ENCODE data around the gene NPHS1.
"Not testable (repeated sequence)": the region's sequence is repeated elsewhere in the genome, so short reads cannot be mapped to it uniquely, and the experiment has no call there.

The NPHS1 gene

DNA sequence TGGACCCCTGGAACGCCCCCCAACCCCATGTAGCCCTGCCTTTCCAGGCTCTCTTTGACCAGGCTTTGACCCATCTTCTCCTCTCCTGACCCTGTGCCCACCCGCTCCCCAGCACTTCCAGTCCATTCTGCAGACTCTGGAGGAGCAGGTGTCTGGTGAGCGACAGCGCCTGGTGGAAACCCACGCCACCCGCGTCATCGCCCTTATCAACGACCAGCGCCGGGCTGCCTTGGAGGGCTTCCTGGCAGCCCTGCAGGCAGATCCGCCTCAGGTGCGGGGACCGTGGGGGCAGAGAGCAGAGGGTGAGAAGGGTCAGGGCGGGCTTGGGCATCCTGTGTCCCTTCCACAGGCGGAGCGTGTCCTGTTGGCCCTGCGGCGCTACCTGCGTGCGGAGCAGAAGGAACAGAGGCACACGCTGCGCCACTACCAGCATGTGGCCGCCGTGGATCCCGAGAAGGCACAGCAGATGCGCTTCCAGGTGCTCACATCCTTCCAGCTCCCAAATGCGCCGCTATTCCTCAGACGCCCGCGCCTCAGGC, 22.2 kb upstream of the NPHS1 start:
- DNase-seq (ENCODE audit: low read depth), result no peak

DNA sequence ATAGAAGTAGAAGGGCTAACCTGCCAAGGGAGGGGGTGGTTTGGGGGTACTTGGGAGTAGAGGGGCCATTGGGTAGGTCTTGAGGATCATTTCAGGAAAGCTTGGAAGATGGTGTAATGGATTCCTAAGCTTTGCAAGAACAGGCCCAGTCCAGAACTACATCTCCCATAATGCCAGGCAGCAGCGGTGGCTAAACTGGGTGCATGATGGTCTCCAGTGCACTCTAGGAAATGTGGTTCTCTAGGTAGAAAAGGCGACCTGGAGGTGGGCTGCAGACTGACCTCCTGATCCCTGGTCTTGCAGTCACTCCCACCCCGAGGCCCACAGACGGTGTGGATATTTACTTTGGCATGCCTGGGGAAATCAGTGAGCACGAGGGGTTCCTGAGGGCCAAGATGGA, 19.9 kb upstream of the NPHS1 start:
- DNase-seq (ENCODE audit: low read depth), result no peak

DNA sequence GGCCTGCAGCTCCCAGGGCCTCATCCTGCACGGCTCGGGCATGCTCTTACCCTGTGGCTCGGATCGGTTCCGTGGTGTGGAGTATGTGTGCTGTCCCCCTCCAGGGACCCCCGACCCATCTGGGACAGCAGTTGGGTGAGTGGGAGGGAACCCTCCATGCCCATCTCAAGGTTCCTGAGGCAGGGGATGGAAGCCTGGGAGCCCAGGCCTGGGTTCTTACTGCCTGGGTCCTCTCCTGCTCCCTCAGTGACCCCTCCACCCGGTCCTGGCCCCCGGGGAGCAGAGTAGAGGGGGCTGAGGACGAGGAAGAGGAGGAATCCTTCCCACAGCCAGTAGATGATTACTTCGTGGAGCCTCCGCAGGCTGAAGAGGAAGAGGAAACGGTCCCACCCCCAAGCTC, 19.3 kb upstream of the NPHS1 start:
- DNase-seq (ENCODE audit: low read depth), result no peak

- DNase-seq (ENCODE audit: low read depth), result no peak
Observed at GRCh38 chr19:35870798-35871197, 18.5 kb upstream of the NPHS1 start.

- DNase-seq (ENCODE audit: low read depth), result not testable (repeated sequence)
Observed at GRCh38 chr19:35870124-35870736, 17.9 kb upstream of the NPHS1 start.

GRCh38 chr19:35869327-35870123, 17.2 kb upstream of the NPHS1 start:
- DNase-seq (ENCODE audit: low read depth), result peak; percentile 63

DNA sequence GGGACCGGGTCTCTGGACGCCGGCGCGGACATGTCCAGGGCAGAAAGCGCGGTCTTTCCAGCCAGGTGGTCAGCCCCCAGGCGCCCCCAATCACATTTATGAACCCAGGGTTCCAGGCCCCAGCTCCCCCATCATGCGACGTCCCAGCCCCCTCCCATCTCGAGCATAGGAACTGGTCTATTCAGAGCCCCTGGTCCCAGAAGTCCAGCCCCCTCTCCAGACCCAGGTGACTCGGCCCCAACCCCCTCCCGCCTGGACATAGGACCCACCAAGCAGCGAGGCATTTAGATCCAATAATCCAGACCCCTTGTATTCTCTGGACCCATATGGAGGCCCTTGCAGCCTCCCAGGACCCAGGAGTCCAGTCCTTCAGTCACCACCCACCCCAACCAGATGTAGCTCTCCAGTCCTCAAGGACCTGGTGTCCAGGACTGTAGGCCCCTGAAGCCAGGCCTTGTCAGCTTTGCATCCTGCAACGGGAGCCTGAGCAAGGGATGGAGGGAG, 16.6 kb upstream of the NPHS1 start:
- DNase-seq (ENCODE audit: low read depth), result no peak

GRCh38 chr19:35868172-35868822, 16.0 kb upstream of the NPHS1 start, which contains the start of gene APLP1:
TSS of gene APLP1 (plus strand) at chr19:35868574. CDS start at chr19:35868637, 63 bp downstream.
- peak; percentile 37 for DNase-seq (ENCODE audit: low read depth)

DNA sequence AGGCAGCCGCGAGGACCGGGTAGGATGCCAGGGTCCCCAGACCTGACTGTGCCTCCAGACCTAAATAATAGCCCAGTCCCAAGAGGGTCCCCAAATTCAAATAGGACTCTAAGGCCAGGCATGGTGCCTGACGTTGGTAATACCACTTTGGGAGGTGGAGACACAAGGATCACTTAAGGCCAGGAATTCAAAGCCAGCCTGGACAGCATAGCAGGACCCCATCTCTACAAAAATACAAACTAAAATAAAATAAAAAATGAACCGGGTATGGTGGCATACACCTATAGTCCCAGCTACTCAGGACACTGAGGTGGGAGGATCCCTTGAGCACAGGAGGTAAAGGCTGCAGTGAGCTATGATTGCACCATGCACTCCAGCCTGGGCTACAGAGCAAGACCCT, 10.7 kb upstream of the NPHS1 start:
- no peak for DNase-seq (ENCODE audit: low read depth)

GRCh38 chr19:35862528-35862927, 10.2 kb upstream of the NPHS1 start:
- no peak for DNase-seq (ENCODE audit: low read depth)

- no peak for DNase-seq (ENCODE audit: low read depth)
Observed at GRCh38 chr19:35861640-35862160, 9.4 kb upstream of the NPHS1 start.

DNA sequence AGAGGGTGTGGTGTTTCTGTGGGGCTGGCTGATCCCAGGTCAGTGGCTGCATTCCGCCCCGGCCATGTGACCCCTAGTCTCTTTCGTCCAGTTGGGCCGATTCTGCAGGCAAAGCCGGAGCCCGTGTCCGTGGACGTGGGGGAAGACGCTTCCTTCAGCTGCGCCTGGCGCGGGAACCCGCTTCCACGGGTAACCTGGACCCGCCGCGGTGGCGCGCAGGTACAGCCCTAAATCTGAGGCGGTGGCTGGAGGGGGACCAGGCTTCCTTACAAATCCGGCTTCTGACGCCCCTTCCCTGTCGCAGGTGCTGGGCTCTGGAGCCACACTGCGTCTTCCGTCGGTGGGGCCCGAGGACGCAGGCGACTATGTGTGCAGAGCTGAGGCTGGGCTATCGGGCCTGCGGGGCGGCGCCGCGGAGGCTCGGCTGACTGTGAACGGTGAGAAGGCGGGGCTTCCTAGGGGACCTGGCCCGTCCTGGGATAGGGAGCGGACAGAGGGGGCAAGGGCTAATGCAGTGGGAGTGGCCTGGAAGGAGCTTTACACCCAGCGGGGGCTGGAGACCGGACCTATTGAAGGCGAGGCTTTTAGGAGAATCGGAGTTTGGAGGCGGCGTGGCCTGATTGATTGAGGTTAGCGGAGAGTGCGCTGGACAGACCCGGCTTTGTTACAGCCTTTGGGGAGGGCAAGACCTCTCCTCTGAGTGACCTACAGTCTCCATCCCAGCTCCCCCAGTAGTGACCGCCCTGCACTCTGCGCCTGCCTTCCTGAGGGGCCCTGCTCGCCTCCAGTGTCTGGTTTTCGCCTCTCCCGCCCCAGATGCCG, 8.7 kb upstream of the NPHS1 start:
- no peak for DNase-seq (ENCODE audit: low read depth)

DNA sequence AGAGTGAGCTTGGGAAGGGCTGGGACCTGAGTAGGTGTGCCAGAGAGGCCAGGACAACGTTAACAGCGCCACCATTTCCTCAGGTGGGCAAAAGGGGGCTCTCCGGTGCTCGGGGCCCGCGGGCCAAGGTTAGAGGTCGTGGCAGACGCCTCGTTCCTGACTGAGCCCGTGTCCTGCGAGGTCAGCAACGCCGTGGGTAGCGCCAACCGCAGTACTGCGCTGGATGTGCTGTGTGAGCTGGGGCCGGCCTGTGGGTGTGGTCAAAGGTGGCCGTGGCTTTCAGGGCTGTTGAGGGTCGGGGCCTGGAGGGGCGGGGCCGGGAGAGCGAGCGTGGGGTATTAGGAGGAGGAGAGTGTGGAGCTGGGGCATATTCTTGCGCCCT, 8.1 kb upstream of the NPHS1 start:
- DNase-seq (ENCODE audit: low read depth), result no peak

DNA sequence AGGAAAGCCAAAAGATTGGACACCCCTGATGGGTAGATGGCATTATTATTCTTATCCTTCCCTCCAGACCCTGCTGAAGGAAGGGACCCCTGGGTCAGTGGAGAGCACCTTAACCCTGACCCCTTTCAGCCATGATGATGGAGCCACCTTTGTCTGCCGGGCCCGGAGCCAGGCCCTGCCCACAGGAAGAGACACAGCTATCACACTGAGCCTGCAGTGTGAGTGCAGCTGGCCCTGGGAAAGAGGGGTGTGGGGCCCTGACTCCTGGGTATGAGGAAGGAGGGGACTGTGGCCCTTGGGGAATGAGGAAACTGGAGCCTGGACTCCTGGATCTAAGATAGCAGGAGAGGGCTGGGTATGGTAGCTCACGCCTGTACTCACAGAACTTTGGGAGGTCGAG, 7.1 kb upstream of the NPHS1 start:
- no peak for DNase-seq (ENCODE audit: low read depth)

GRCh38 chr19:35858311-35858710, 6.0 kb upstream of the NPHS1 start:
- no peak for DNase-seq (ENCODE audit: low read depth)

DNA sequence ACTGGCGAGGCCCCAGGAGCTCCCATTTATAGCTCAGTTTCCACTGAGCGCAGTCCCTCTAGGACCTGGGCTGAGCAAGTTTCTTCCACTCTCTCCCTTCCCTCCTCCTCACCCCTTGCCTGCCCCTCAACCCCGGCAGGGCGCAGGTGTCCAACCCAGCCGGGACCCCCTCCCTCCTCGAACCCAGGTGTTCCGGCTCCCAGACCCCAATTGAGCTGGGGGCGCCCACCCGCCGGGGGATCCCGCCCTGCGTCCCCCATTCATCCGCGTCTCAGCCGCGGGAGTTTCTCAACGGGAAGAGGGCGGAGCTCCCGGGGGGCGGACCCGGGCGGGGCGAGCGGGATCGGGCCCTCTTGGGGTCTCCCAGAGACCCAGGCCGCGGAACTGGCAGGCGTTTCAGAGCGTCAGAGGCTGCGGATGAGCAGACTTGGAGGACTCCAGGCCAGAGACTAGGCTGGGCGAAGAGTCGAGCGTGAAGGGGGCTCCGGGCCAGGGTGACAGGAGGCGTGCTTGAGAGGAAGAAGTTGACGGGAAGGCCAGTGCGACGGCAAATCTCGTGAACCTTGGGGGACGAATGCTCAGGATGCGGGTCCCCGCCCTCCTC, 4.3 kb upstream of the NPHS1 start, which contains the start of gene KIRREL2:
KIRREL2 (plus strand) TSS at position 366 of the 604 bp plus-strand sequence; CDS start at position 575, 209 bp downstream.
- DNase-seq (ENCODE audit: low read depth), result no peak

DNA sequence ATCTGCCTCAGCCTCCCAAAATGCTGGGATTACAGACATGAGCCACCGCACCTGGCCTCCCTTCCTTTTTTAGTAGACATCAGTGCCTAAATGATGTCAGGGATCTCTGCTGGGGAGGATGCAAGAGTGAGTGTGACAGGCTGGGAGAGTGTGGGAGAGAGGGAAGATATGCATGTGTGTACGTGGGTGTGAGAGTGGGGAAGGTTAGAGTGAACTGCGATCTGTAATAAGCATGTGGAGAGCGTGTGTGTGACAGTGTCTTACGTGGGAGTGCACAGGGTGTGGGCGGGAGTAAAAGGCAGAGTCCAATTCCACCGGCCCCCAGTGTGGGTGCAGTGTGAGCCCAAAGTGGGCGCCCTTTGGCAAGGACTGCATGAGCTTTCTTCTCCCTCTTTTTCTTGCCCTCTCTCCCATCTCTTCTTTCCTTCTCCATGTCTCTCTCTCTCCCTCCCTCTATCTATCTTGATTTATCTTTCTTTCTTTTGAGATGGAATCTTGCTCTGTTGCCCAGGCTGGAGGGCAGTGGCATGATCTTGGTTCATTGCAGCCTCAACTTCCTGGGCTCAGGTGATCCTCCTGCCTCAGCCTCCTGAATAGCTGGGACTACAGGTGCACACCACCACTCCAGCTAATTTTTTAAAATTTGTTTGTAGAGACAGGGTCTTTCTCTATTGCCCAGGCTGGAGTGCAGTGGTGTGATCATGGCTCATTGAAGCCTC, 893 bp upstream of the NPHS1 start:
- no peak for DNase-seq (ENCODE audit: low read depth)

DNA sequence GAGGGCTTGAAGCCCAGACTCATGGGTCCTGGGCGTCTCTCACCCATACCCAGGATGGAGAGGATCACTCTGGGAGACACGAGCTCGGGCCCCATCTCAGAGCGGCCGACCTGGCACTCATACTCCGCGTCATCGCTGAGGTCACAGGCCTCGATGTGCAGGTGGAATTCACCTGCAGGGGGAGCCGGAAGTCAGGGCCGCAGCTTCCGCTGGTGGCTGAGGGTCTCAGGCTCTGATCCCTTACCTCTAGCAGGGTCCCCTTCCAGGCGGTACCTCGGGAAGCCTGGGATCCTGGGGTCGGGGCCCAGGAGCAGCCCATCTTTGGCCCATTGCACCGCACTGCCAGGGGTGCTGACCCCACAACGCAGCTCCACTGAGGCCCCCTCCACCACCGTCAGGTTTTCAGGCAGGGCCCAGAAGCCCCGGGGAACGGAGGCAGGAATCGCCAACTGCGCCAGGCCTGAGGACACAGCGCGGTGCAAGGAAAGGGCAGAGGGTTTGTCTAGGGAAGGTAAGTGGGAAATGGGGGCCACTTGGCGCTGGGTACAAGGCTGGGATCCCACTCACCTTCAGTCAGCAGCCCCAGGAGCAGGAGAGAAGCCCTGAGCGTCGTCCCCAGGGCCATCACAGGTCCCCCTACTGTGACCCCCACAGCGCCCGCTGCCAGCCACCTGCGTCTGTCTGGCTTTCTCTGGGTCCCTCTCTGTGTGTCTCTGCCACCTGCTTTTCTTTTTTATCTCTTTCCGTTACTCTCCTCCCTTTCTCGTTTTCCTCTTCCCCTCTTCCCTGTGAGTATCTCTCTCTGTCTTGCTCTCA, 883 bp downstream of the NPHS1 start:
- DNase-seq (ENCODE audit: low read depth), result no peak

DNA sequence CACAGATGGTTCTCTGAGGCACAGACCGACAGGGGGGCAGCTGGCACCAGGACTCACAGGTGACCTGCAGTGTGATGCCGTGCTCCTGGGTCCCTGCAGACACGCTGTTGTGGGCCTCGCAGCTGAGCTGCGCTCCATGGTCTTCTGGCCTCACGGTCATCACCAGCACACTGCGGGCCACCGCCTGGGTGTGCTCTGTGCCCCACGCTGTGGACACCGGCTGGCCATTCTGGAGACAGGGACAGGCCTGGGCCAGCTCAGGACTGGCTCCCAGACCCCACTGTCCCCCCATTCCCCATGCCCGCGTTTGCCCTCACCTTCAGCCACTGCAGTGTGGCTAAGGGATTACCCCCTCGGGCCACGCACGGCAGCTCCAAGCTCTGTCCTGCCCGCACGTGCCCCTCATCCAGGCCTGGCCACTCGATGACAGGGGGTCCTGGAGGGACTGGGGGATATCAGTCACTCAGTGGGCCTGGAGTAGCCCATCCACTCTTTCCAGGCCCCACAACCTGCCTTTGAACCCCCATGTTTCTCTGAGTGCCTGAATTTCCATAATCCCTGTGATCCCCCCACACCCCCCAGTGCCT, 3.3 kb downstream of the NPHS1 start:
- no peak for DNase-seq (ENCODE audit: low read depth)
